GM23338 (cell line): ENCODE results near the gene FOXP1. TPM values are rescaled to one million over a fixed set of nuclear protein-coding genes. Genes with fewer than 3 reads are reported as not detected.

Source experiments
- ATAC-seq: fragments of 200-7000 bp; cut with Tn5 transposase; 3 replicates; pipeline ENCODE4 v1.9.1; 2020
- DNase-seq: peaks from one replicate; pipeline ENCODE4 v3.0.0-alpha.2; 2015; ENCODE audit warnings: low spot score
- H2AFZ ChIP-seq: fragments of 200-600 bp; sonication (generic); 2 replicates; pipeline ENCODE4 v1.8.0; 2016; ENCODE audit warnings: antibody characterized with exemption, mild to moderate bottlenecking, moderate library complexity
- H3F3A ChIP-seq: fragments of 200-600 bp; sonication (generic); replicated peaks from 2 replicates; pipeline ENCODE4 v1.8.0; 2017; ENCODE audit warnings: antibody characterized with exemption, mixed run types, low read depth
- H3K27ac ChIP-seq: fragments of 200-600 bp; sonication (generic); 2 replicates; pipeline ENCODE4 v1.6.1; 2016; ENCODE audit warnings: low read depth
- H3K27me3 ChIP-seq: fragments of 200-600 bp; sonication (generic); 2 replicates; pipeline ENCODE4 v1.8.0; 2016; ENCODE audit warnings: mild to moderate bottlenecking, mixed run types, moderate library complexity; ENCODE audit not compliant: insufficient read depth
- H3K36me3 ChIP-seq: fragments of 200-600 bp; sonication (generic); 2 replicates; pipeline ENCODE4 v1.8.0; 2016; ENCODE audit warnings: mild to moderate bottlenecking; ENCODE audit not compliant: insufficient read depth
- H3K4me1 ChIP-seq: fragments of 200-600 bp; sonication (generic); 2 replicates; pipeline ENCODE4 v1.8.0; 2016; ENCODE audit warnings: mild to moderate bottlenecking, moderate library complexity; ENCODE audit not compliant: insufficient read depth
- H3K4me2 ChIP-seq: fragments of 200-600 bp; sonication (generic); 2 replicates; pipeline ENCODE4 v1.7.1; 2017; ENCODE audit warnings: mixed run types
- H3K4me3 ChIP-seq: fragments of 200-600 bp; sonication (generic); 2 replicates; pipeline ENCODE4 v1.6.1; 2016; ENCODE audit warnings: mixed run types
- H3K79me2 ChIP-seq: fragments of 200-600 bp; sonication (generic); replicated peaks from 2 replicates; pipeline ENCODE4 v1.8.0; 2017; ENCODE audit warnings: mild to moderate bottlenecking; ENCODE audit not compliant: insufficient read depth
- H3K9me2 ChIP-seq: fragments of 200-600 bp; sonication (generic); 2 replicates; pipeline ENCODE4 v1.8.0; 2017; ENCODE audit not compliant: insufficient read depth
- H4K20me1 ChIP-seq: fragments of 200-600 bp; sonication (generic); replicated peaks from 2 replicates; pipeline ENCODE4 v1.8.0; 2017; ENCODE audit warnings: mild to moderate bottlenecking; ENCODE audit not compliant: insufficient read depth
- H3K27ac Mint-ChIP-seq: 2 replicates; pipeline ENCODE4 v1.8.0; 2020; ENCODE audit warnings: inconsistent platforms, mild to moderate bottlenecking, moderate library complexity, mixed read lengths
- H3K27me3 Mint-ChIP-seq: 3 replicates; pipeline ENCODE4 v1.8.0; 2022; ENCODE audit warnings: low read depth, mild to moderate bottlenecking, moderate library complexity, mixed read lengths, inconsistent platforms; ENCODE audit not compliant: insufficient read depth, poor library complexity
- H3K36me3 Mint-ChIP-seq: 3 replicates; pipeline ENCODE4 v1.8.0; 2021; ENCODE audit warnings: low read depth, mild to moderate bottlenecking, inconsistent platforms, moderate library complexity, mixed read lengths
- H3K4me1 Mint-ChIP-seq: 3 replicates; pipeline ENCODE4 v1.8.0; 2020; ENCODE audit warnings: mild to moderate bottlenecking, inconsistent platforms, mixed read lengths
- H3K4me3 Mint-ChIP-seq: 3 replicates; pipeline ENCODE4 v1.8.0; 2021; ENCODE audit warnings: moderate library complexity, mild to moderate bottlenecking, inconsistent platforms, mixed read lengths
- H3K9me3 Mint-ChIP-seq: 3 replicates; pipeline ENCODE4 v1.8.0; 2020; ENCODE audit warnings: moderate library complexity, mild to moderate bottlenecking, inconsistent platforms, mixed read lengths
- CREB1 ChIP-seq: fragments of 250-450 bp; sonication (Bioruptor Pico); IDR thresholded peaks from 2 replicates; pipeline ENCODE4 v1.5.0; 2020; ENCODE audit warnings: low read depth, mild to moderate bottlenecking, moderate library complexity
- ETS1 ChIP-seq: IDR thresholded peaks from 2 replicates; pipeline ENCODE4 v1.6.1; 2016; ENCODE audit warnings: antibody characterized with exemption
- EZH2 ChIP-seq: fragments of 200-600 bp; sonication (generic); IDR thresholded peaks from one replicate; pipeline ENCODE4 v1.8.0; 2017; ENCODE audit warnings: antibody characterized with exemption, mild to moderate bottlenecking, low read depth; ENCODE audit not compliant: unreplicated experiment
- EZH2phosphoT487 ChIP-seq: fragments of 200-600 bp; sonication (generic); IDR thresholded peaks from one replicate; pipeline ENCODE4 v1.8.1; 2018; ENCODE audit warnings: antibody characterized with exemption; ENCODE audit not compliant: unreplicated experiment
- JUNB ChIP-seq: IDR thresholded peaks from one replicate; pipeline ENCODE4 v1.6.1; 2016; ENCODE audit warnings: antibody characterized with exemption; ENCODE audit not compliant: unreplicated experiment
- NANOG ChIP-seq: IDR thresholded peaks from 2 replicates; pipeline ENCODE4 v1.6.1; 2016; ENCODE audit warnings: antibody characterized with exemption, borderline replicate concordance
- POLR2AphosphoS5 ChIP-seq: IDR thresholded peaks from 2 replicates; pipeline ENCODE4 v1.6.1; 2016; ENCODE audit warnings: antibody characterized with exemption, low read depth
- STAT1 ChIP-seq: IDR thresholded peaks from one replicate; pipeline ENCODE4 v1.6.1; 2016; ENCODE audit warnings: antibody characterized with exemption; ENCODE audit not compliant: unreplicated experiment
- ZNF114 ChIP-seq: fragments of 250-450 bp; sonication (Bioruptor Pico); IDR thresholded peaks from 2 replicates; pipeline ENCODE4 v1.5.0; 2020; ENCODE audit warnings: mild to moderate bottlenecking, moderate library complexity
- ZNF331 ChIP-seq: fragments of 250-450 bp; sonication (Bioruptor Pico); IDR thresholded peaks from 2 replicates; pipeline ENCODE4 v1.5.0; 2020; ENCODE audit warnings: low read depth, mild to moderate bottlenecking, moderate library complexity
- ZNF462 ChIP-seq: fragments of 250-450 bp; sonication (Bioruptor Pico); IDR thresholded peaks from 2 replicates; pipeline ENCODE4 v1.5.0; 2020; ENCODE audit warnings: mild to moderate bottlenecking, moderate library complexity
- polyA plus RNA-seq: library from polyadenylated mRNA; unstranded; fragments of >200 nt; fragmentation: Nextera tagmentation; extraction: Ambion mirVana; gene quantifications from 2 replicates; pipeline ENCODE4 v1.2.1, GENCODE V29; 2016
- total RNA-seq: library from RNA; depleted of rRNA; stranded (reverse); fragments of >200 nt; shearing (Covaris generic); gene quantifications from 2 replicates; pipeline ENCODE4 v1.2.3, GENCODE V29; 2014
- TF ChIP-seq, protein P1 (sequence below), 2 experiments: fragments of 200-600 bp in 1 of 2; sonication (generic) in 1 of 2; conservative IDR thresholded peaks; 2 replicates each; pipeline versions ENCODE4 v1.5.1 to v1.6.1; 2016 to 2017; ENCODE audit warnings: antibody characterized with exemption in 2 of 2, low read depth in 2 of 2, mild to moderate bottlenecking in 2 of 2, moderate library complexity in 1 of 2
- TF ChIP-seq, protein P2 (sequence below): IDR thresholded peaks from one replicate; pipeline ENCODE4 v1.6.1; 2018; ENCODE audit warnings: antibody characterized with exemption; ENCODE audit not compliant: unreplicated experiment

FOXP1 gene
- total and polyA plus RNA-seq, 2 experiments from 2014 or later, result 32.9 to 35.5 TPM

GRCh38 chr3:70927239-70927638 is 656.3 kb downstream of the FOXP1 start:
- Mint-ChIP-seq H3K36me3 (no peaks in the 10 kb centered on the region), H3K27me3 (no peaks in the 10 kb centered on the region), H3K4me3 (no peak overlapping the region), H3K9me3 (peaks cover 2% of the 10 kb centered on the region; the same call in 2 of the 3 replicates), H3K4me1 (no peaks in the 10 kb centered on the region), H3K27ac (no peak overlapping the region)
- Histone ChIP-seq H3K9me2 (peaks cover 15% of the 10 kb centered on the region; the same call in 1 of the 2 replicates), H3K4me2 (no peak overlapping the region), H2AFZ (no peak overlapping the region), H3K27me3 (no peaks in the 10 kb centered on the region), H3K4me3 (no peak overlapping the region), H3K36me3 (no peaks in the 10 kb centered on the region), H3F3A (no peaks in the 10 kb centered on the region), H4K20me1 (no peaks in the 10 kb centered on the region), H3K27ac (no peak overlapping the region), H3K4me1 (no peaks in the 10 kb centered on the region), H3K79me2 (no peaks in the 10 kb centered on the region)
- TF ChIP-seq POLR2AphosphoS5 (no peak), EZH2 (no peak), STAT1 (no peak), ZNF462 (CRISPR knock-in tag) (no peak), ZNF114 (no peak), ETS1 (no peak), EZH2phosphoT487 (no peak), ZNF331 (CRISPR knock-in tag) (no peak), JUNB (no peak), NANOG (no peak), CREB1 (CRISPR knock-in tag) (no peak)
- TF ChIP-seq, protein P1, sequence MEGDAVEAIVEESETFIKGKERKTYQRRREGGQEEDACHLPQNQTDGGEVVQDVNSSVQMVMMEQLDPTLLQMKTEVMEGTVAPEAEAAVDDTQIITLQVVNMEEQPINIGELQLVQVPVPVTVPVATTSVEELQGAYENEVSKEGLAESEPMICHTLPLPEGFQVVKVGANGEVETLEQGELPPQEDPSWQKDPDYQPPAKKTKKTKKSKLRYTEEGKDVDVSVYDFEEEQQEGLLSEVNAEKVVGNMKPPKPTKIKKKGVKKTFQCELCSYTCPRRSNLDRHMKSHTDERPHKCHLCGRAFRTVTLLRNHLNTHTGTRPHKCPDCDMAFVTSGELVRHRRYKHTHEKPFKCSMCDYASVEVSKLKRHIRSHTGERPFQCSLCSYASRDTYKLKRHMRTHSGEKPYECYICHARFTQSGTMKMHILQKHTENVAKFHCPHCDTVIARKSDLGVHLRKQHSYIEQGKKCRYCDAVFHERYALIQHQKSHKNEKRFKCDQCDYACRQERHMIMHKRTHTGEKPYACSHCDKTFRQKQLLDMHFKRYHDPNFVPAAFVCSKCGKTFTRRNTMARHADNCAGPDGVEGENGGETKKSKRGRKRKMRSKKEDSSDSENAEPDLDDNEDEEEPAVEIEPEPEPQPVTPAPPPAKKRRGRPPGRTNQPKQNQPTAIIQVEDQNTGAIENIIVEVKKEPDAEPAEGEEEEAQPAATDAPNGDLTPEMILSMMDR (conservative IDR thresholded peaks at IDR 0.05; ENCODE audit: low read depth in 2 of 2), result no peak
- TF ChIP-seq, protein P2, sequence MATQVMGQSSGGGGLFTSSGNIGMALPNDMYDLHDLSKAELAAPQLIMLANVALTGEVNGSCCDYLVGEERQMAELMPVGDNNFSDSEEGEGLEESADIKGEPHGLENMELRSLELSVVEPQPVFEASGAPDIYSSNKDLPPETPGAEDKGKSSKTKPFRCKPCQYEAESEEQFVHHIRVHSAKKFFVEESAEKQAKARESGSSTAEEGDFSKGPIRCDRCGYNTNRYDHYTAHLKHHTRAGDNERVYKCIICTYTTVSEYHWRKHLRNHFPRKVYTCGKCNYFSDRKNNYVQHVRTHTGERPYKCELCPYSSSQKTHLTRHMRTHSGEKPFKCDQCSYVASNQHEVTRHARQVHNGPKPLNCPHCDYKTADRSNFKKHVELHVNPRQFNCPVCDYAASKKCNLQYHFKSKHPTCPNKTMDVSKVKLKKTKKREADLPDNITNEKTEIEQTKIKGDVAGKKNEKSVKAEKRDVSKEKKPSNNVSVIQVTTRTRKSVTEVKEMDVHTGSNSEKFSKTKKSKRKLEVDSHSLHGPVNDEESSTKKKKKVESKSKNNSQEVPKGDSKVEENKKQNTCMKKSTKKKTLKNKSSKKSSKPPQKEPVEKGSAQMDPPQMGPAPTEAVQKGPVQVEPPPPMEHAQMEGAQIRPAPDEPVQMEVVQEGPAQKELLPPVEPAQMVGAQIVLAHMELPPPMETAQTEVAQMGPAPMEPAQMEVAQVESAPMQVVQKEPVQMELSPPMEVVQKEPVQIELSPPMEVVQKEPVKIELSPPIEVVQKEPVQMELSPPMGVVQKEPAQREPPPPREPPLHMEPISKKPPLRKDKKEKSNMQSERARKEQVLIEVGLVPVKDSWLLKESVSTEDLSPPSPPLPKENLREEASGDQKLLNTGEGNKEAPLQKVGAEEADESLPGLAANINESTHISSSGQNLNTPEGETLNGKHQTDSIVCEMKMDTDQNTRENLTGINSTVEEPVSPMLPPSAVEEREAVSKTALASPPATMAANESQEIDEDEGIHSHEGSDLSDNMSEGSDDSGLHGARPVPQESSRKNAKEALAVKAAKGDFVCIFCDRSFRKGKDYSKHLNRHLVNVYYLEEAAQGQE, result no peak
- DNase-seq (no peak), ATAC-seq (no peak)
